Testis (tissue), 3 donors: ENCODE results near the gene PIANP. TPM values are rescaled to one million over a fixed set of nuclear protein-coding genes. Genes with fewer than 3 reads are reported as not detected.
"Not testable (repeated sequence)": the region's sequence is repeated elsewhere in the genome, so short reads cannot be mapped to it uniquely, and the experiment has no call there.

ENCODE experiments used
- DNase-seq: peaks from one replicate; pipeline ENCODE4 v3.0.0-alpha.2; 2019
- H3K27ac ChIP-seq, 2 donors: fragments of 200-600 bp; sonication (generic); one replicate each; pipeline ENCODE4 v1.5.1; 2019
- H3K27me3 ChIP-seq: fragments of 200-600 bp; sonication (generic); one replicate; pipeline ENCODE4 v1.5.1; 2019
- H3K36me3 ChIP-seq: fragments of 200-600 bp; sonication (generic); one replicate; pipeline ENCODE4 v1.5.1; 2017; ENCODE audit warnings: low read depth; ENCODE audit errors: missing control alignments
- H3K4me1 ChIP-seq: fragments of 200-600 bp; sonication (generic); one replicate; pipeline ENCODE4 v1.5.1; 2019
- H3K4me3 ChIP-seq, 2 donors: fragments of 200-600 bp; sonication (generic); one replicate each; pipeline ENCODE4 v1.5.1; 2017 to 2019
- H3K9me3 ChIP-seq: fragments of 200-600 bp; sonication (generic); one replicate; pipeline ENCODE4 v1.5.1; 2017
- CTCF ChIP-seq, 3 experiments: fragments of 450-650 bp in 2 of 3; fragments of 200-600 bp in 1 of 3; sonication (generic) in 1 of 3; IDR thresholded peaks; one replicate each; pipeline ENCODE4 v1.5.1; 2016 to 2019; ENCODE audit warnings: antibody characterized with exemption in 3 of 3, mild to moderate bottlenecking in 2 of 3, moderate library complexity in 1 of 3
- POLR2A ChIP-seq: fragments of 450-650 bp; IDR thresholded peaks from one replicate; pipeline ENCODE4 v1.6.1; 2017; ENCODE audit warnings: antibody characterized with exemption, mild to moderate bottlenecking, moderate library complexity
- WGBS, 2 donors: methylation state at CpG; one replicate each; pipeline ENCODE4 v1.1.5; 2018; 5-methylcytosine and 5-hydroxymethylcytosine counted together
- intact Hi-C: fragments of 100-400 bp; cut with DNase I; formaldehyde crosslinking; loops from one replicate; pipeline ENCODE4 v1.15.1; 2023; ENCODE audit warnings: low total_unique reads
- polyA plus RNA-seq: library from polyadenylated mRNA; stranded (reverse); fragments of 350-450 nt; fragmentation: Illumina TruSeq; extraction: RNeasy Lipid Tissue Mini Kit (QIAGEN cat#74804); gene quantifications from one replicate; pipeline ENCODE4 v1.2.3, GENCODE V29; 2014; ENCODE audit warnings: low read depth, low replicate concordance; ENCODE audit not compliant: insufficient read depth
- total RNA-seq, 2 donors: library from RNA; depleted of rRNA; stranded (reverse); fragments of >200 nt; gene quantifications; one replicate each; pipeline ENCODE4 v1.2.3, GENCODE V29; 2016

The PIANP gene
- total and polyA plus RNA-seq, 3 donors from 2014 or later, result 3.3 to 7.6 (median 5.8) TPM

GRCh38 chr12:6742834-6743233 lies 42.2 kb upstream of the PIANP start:
- Histone ChIP-seq H3K27ac (no peak overlapping the region), H3K9me3 (no peaks in the 10 kb centered on the region), H3K36me3 (no peaks in the 10 kb centered on the region), H3K27me3 (no peaks in the 10 kb centered on the region), H3K4me1 (no peaks in the 10 kb centered on the region), H3K4me3 (no peak overlapping the region)
- WGBS, 2 donors, result 82 to 85% methylated on average over 3 of the region's 3 CpGs
- no peak for DNase-seq
- intact Hi-C loops, result no loop called here
- TF ChIP-seq CTCF (IDR thresholded peaks at IDR 0.05), result no peak
- TF ChIP-seq POLR2A, result no peak

- DNase-seq, H3K36me3 ChIP-seq, H3K27ac ChIP-seq, H3K27me3 ChIP-seq, H3K4me3 ChIP-seq, intact Hi-C loops, H3K4me1 ChIP-seq, H3K9me3 ChIP-seq: not testable (repeated sequence)
- 67 to 73% methylated on average over 12 of the region's 12 CpGs for WGBS, 2 donors
Measured at GRCh38 chr12:6742080-6742479, 41.5 kb upstream of the PIANP start.

GRCh38 chr12:6736754-6737153 lies 36.1 kb upstream of the PIANP start:
- H3K27ac ChIP-seq, result no peak overlapping the region
- intact Hi-C loops, result no loop called here
- H3K9me3 ChIP-seq, result no peaks in the 10 kb centered on the region
- TF ChIP-seq CTCF (IDR thresholded peaks at IDR 0.05), result no peak
- no peaks in the 10 kb centered on the region for H3K27me3 ChIP-seq
- H3K4me3 ChIP-seq, result no peak overlapping the region
- no peaks in the 10 kb centered on the region for H3K4me1 ChIP-seq
- 93 to 94% methylated on average over 5 of the region's 5 CpGs for WGBS, 2 donors
- DNase-seq, result no peak
- no peaks in the 10 kb centered on the region for H3K36me3 ChIP-seq

GRCh38 chr12:6735448-6736191 lies 35.0 kb upstream of the PIANP start:
- Histone ChIP-seq H3K4me1 (no peaks in the 10 kb centered on the region), H3K27me3 (no peaks in the 10 kb centered on the region), H3K36me3 (no peaks in the 10 kb centered on the region), H3K9me3 (no peaks in the 10 kb centered on the region), H3K4me3 (no peak overlapping the region), H3K27ac (no peak overlapping the region)
- TF ChIP-seq CTCF (IDR thresholded peaks at IDR 0.05), result peak in 2 of 3 experiments; percentile 63 to 64
- TF ChIP-seq POLR2A, result no peak
- intact Hi-C loops, result no loop called here
- DNase-seq, result peak; percentile 82
- 41 to 52% methylated on average over 8 of the region's 8 CpGs for WGBS, 2 donors

- DNase-seq, result no peak
- no peaks in the 10 kb centered on the region for H3K4me1 ChIP-seq
- H3K4me3 ChIP-seq, result no peak overlapping the region
- H3K27me3 ChIP-seq, result no peaks in the 10 kb centered on the region
- H3K9me3 ChIP-seq, result no peaks in the 10 kb centered on the region
- intact Hi-C loops, result no loop called here
- 71 to 73% methylated on average over 10 of the region's 10 CpGs for WGBS, 2 donors
- no peaks in the 10 kb centered on the region for H3K36me3 ChIP-seq
- TF ChIP-seq CTCF (IDR thresholded peaks at IDR 0.05), result no peak
- no peak for TF ChIP-seq POLR2A
- no peak overlapping the region for H3K27ac ChIP-seq
Measured at GRCh38 chr12:6734506-6735387, 34.1 kb upstream of the PIANP start.
